ENCODE measurements around the gene CEP89. TPM values are rescaled to one million over a fixed set of nuclear protein-coding genes. Genes with fewer than 3 reads are reported as not detected.
"Not testable (repeated sequence)": the region's sequence is repeated elsewhere in the genome, so short reads cannot be mapped to it uniquely, and the experiment has no call there.

Gene CEP89
- polyA plus RNA-seq, 1 donor (not counting 4 experiments of a cell fraction or from before 2014, with no cell fraction given): 11.2 TPM

DNA sequence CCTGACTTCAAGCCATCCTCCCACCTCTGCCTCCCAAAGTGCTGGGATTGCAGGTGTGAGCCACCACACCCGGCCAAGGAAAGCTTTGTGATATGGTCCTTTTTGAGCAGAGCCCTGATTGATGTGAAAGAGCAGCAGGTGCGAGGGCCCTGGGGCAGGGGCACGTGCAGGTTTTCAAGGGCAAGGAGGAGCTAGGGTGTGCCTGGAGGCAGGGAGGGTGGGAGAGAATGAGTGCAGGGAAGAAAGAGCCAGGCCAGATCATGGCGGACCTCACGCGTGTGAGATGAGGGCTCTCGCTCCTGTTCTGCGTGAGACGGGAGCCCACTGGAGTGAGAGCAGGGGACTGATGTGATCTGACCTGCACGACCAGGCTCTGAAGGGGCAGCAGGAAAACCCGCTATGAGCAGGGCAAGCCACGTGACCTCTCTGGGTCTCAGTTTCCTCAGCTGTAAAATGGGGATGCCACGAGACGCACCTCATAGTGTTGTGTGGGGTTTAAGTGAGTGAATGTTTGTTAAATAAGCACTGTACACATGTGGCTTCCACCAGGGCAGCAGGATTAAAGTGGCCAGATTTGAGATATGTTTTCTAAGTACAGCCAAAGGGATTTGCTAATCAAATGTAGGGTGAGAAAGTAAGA is 26.1 kb upstream of the CEP89 start:
- H3K27me3 ChIP-seq (ENCODE audit: control insufficient read depth, extremely low read depth, insufficient read depth, low read length): no peaks in the 10 kb centered on the region
- H3K27ac ChIP-seq (ENCODE audit: control insufficient read depth, insufficient read depth, low read length): no peak overlapping the region
- H4K20me1 ChIP-seq (ENCODE audit: control insufficient read depth, extremely low read depth, insufficient read depth, low read length): no peaks in the 10 kb centered on the region
- no peak overlapping the region for H3K4me3 ChIP-seq (ENCODE audit: control insufficient read depth in 2 of 3, extremely low read depth in 1 of 3, insufficient read depth in 2 of 3, low read depth in 1 of 3, low read length in 3 of 3)
- no peaks in the 10 kb centered on the region for H3K9me1 ChIP-seq (ENCODE audit: control insufficient read depth, extremely low read depth, insufficient read depth, low read length)
- H3K4me1 ChIP-seq (ENCODE audit: control insufficient read depth, extremely low read depth, insufficient read depth, low read length): no peaks in the 10 kb centered on the region
- no peak overlapping the region for H3K9ac ChIP-seq (ENCODE audit: control insufficient read depth, extremely low read depth, insufficient read depth, low read length)
- FAIRE-seq (no peak), DNase-seq (ENCODE audit: low read depth, low spot score) (no peak)
- no peak overlapping the region for H3K4me2 ChIP-seq (ENCODE audit: control insufficient read depth, extremely low read depth, insufficient read depth, low read depth, low read length)
- TF ChIP-seq, protein P1, sequence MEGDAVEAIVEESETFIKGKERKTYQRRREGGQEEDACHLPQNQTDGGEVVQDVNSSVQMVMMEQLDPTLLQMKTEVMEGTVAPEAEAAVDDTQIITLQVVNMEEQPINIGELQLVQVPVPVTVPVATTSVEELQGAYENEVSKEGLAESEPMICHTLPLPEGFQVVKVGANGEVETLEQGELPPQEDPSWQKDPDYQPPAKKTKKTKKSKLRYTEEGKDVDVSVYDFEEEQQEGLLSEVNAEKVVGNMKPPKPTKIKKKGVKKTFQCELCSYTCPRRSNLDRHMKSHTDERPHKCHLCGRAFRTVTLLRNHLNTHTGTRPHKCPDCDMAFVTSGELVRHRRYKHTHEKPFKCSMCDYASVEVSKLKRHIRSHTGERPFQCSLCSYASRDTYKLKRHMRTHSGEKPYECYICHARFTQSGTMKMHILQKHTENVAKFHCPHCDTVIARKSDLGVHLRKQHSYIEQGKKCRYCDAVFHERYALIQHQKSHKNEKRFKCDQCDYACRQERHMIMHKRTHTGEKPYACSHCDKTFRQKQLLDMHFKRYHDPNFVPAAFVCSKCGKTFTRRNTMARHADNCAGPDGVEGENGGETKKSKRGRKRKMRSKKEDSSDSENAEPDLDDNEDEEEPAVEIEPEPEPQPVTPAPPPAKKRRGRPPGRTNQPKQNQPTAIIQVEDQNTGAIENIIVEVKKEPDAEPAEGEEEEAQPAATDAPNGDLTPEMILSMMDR (optimal IDR thresholded peaks at IDR 0.05 in 1 of 3, IDR thresholded peaks at IDR 0.05 in 1 of 3, conservative IDR thresholded peaks at IDR 0.05 in 1 of 3; ENCODE audit: extremely low read depth in 1 of 3, insufficient read depth in 2 of 3, low read length in 3 of 3): no peak
- no peak for TF ChIP-seq EZH2 (IDR thresholded peaks at IDR 0.05; ENCODE audit: low read length)
- H3K79me2 ChIP-seq (ENCODE audit: control insufficient read depth, insufficient read depth, low read length): no peaks in the 10 kb centered on the region
- no peaks in the 10 kb centered on the region for H3K9me3 ChIP-seq (ENCODE audit: control insufficient read depth, low read depth, low read length)
- dilution Hi-C loops (cut with MboI; ENCODE audit: extremely low pct_ligation_motif_present, low sequenced_read_pairs): no loop called here
- no peak overlapping the region for H2AFZ ChIP-seq (ENCODE audit: control insufficient read depth, low read length)
- peaks cover 0 to 3% of the 10 kb centered on the region in 2 experiments for H3K36me3 ChIP-seq (ENCODE audit: control insufficient read depth in 2 of 2, extremely low read depth in 1 of 2, insufficient read depth in 2 of 2, low read length in 2 of 2)

DNA sequence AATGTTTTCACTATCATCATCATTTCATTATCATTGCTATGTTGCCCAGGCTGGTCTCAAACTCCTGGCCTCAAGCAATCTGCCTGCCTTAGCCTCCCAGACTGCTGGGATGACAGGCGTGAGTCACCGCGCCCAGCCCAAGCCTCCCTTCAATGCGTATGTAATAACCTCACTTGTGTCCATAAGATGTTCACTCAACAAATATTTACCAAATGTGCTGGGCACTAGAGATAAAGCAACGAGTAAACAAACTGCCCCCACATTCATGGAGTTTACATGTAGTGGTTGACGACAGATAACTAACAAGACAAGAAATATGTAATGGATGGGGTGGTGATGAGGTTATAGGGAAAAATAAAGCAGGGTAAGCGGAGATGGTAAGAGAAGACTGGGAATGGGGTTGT is 25.3 kb upstream of the CEP89 start:
- H3K4me2 ChIP-seq (ENCODE audit: control insufficient read depth, extremely low read depth, insufficient read depth, low read depth, low read length); H3K36me3 ChIP-seq (ENCODE audit: control insufficient read depth in 2 of 2, extremely low read depth in 1 of 2, insufficient read depth in 2 of 2, low read length in 2 of 2); H3K9me1 ChIP-seq (ENCODE audit: control insufficient read depth, extremely low read depth, insufficient read depth, low read length); dilution Hi-C loops (cut with MboI; ENCODE audit: extremely low pct_ligation_motif_present, low sequenced_read_pairs); DNase-seq (ENCODE audit: low read depth, low spot score); H2AFZ ChIP-seq (ENCODE audit: control insufficient read depth, low read length); H4K20me1 ChIP-seq (ENCODE audit: control insufficient read depth, extremely low read depth, insufficient read depth, low read length); H3K27ac ChIP-seq (ENCODE audit: control insufficient read depth, insufficient read depth, low read length); H3K4me3 ChIP-seq (ENCODE audit: control insufficient read depth in 2 of 3, extremely low read depth in 1 of 3, insufficient read depth in 2 of 3, low read depth in 1 of 3, low read length in 3 of 3); H3K27me3 ChIP-seq (ENCODE audit: control insufficient read depth, extremely low read depth, insufficient read depth, low read length); H3K9me3 ChIP-seq (ENCODE audit: control insufficient read depth, low read depth, low read length); H3K4me1 ChIP-seq (ENCODE audit: control insufficient read depth, extremely low read depth, insufficient read depth, low read length); H3K9ac ChIP-seq (ENCODE audit: control insufficient read depth, extremely low read depth, insufficient read depth, low read length); FAIRE-seq; H3K79me2 ChIP-seq (ENCODE audit: control insufficient read depth, insufficient read depth, low read length): not testable (repeated sequence)

DNA sequence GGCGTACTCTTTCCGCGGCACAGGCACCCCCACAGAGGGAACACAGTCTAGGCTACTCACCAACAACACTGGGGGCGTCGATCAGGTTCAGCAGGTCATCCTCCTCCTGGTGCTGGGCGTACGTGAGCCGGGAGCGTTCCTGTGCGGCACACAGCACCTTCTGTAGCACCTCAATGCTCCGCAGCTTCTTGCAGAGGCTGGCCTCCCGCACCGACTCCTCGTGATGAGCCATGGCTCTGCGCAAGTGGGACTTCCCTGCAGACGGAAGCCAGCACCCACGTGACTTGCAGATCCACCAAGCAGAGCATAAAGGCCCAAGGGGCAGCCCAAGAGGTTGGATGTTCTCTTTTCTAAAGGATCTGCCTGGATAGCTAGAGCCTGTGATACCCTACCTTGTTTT is 24.2 kb upstream of the CEP89 start:
- DNase-seq (ENCODE audit: low read depth, low spot score); H3K36me3 ChIP-seq (ENCODE audit: control insufficient read depth in 2 of 2, extremely low read depth in 1 of 2, insufficient read depth in 2 of 2, low read length in 2 of 2); FAIRE-seq; dilution Hi-C loops (cut with MboI; ENCODE audit: extremely low pct_ligation_motif_present, low sequenced_read_pairs); H4K20me1 ChIP-seq (ENCODE audit: control insufficient read depth, extremely low read depth, insufficient read depth, low read length); H3K4me3 ChIP-seq (ENCODE audit: control insufficient read depth in 2 of 3, extremely low read depth in 1 of 3, insufficient read depth in 2 of 3, low read depth in 1 of 3, low read length in 3 of 3); H3K9me1 ChIP-seq (ENCODE audit: control insufficient read depth, extremely low read depth, insufficient read depth, low read length); H3K27me3 ChIP-seq (ENCODE audit: control insufficient read depth, extremely low read depth, insufficient read depth, low read length); H3K27ac ChIP-seq (ENCODE audit: control insufficient read depth, insufficient read depth, low read length); H3K4me2 ChIP-seq (ENCODE audit: control insufficient read depth, extremely low read depth, insufficient read depth, low read depth, low read length); H2AFZ ChIP-seq (ENCODE audit: control insufficient read depth, low read length); H3K9me3 ChIP-seq (ENCODE audit: control insufficient read depth, low read depth, low read length); H3K9ac ChIP-seq (ENCODE audit: control insufficient read depth, extremely low read depth, insufficient read depth, low read length); H3K4me1 ChIP-seq (ENCODE audit: control insufficient read depth, extremely low read depth, insufficient read depth, low read length); H3K79me2 ChIP-seq (ENCODE audit: control insufficient read depth, insufficient read depth, low read length): not testable (repeated sequence)
